PC-9 (cell line): ENCODE data around the gene BRCA1.

Experiments used
- CTCF ChIP-seq: fragments of 200-600 bp; sonication (generic); conservative IDR thresholded peaks from 2 replicates; pipeline ENCODE4 v1.6.1; 2017; ENCODE audit warnings: mixed run types, antibody characterized with exemption, mild to moderate bottlenecking, moderate library complexity
- EZH2 ChIP-seq: fragments of 200-600 bp; sonication (generic); IDR thresholded peaks from 2 replicates; pipeline ENCODE4 v1.8.0; 2017; ENCODE audit warnings: antibody characterized with exemption, low read depth

GRCh38 chr17:43018008-43018853 lies 106.9 kb downstream of the BRCA1 start:
- TF ChIP-seq CTCF (no peak), EZH2 (no peak)
